Measurements from ENCODE around the gene ADGRB3.

DNA sequence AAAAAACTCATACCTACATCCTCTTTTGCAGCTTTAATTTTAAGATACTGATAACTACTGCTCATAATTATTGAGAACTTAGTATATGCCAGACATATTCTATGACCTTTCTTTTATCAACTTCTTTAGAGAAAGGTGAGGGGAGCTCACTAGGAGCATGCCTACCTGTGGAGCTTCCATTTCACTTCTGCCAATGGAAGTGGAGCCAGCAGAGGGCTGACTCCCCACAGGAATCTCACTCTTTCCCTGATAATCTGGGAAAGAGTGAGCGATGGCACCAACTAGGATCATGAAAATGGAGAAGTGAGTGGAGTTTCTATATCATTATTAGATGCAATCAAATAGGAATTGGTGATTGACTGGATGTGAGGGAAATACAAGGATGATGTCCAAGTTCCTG lies 676.8 kb downstream of the ADGRB3 start:
- TF ChIP-seq, protein P1, sequence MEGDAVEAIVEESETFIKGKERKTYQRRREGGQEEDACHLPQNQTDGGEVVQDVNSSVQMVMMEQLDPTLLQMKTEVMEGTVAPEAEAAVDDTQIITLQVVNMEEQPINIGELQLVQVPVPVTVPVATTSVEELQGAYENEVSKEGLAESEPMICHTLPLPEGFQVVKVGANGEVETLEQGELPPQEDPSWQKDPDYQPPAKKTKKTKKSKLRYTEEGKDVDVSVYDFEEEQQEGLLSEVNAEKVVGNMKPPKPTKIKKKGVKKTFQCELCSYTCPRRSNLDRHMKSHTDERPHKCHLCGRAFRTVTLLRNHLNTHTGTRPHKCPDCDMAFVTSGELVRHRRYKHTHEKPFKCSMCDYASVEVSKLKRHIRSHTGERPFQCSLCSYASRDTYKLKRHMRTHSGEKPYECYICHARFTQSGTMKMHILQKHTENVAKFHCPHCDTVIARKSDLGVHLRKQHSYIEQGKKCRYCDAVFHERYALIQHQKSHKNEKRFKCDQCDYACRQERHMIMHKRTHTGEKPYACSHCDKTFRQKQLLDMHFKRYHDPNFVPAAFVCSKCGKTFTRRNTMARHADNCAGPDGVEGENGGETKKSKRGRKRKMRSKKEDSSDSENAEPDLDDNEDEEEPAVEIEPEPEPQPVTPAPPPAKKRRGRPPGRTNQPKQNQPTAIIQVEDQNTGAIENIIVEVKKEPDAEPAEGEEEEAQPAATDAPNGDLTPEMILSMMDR (IDR thresholded peaks at IDR 0.05): no peak
- TF ChIP-seq EZH2 (IDR thresholded peaks at IDR 0.05; ENCODE audit: borderline replicate concordance, insufficient read depth, low read depth, low read length, poor library complexity, severe bottlenecking): no peak
